OCI-LY1 (cell line): ENCODE measurements around the gene BLACAT1.

Source experiments
- H2AFZ ChIP-seq: fragments of 200-600 bp; sonication (generic), shearing (Covaris generic); 2 replicates; pipeline ENCODE4 v1.6.0; 2014; ENCODE audit warnings: antibody characterized with exemption, mild to moderate bottlenecking, low read length
- H3F3A ChIP-seq: fragments of 200-600 bp; sonication (generic), shearing (Covaris generic); 2 replicates; pipeline ENCODE4 v1.6.0; 2014; ENCODE audit warnings: mild to moderate bottlenecking, antibody characterized with exemption, low read length, moderate library complexity; ENCODE audit not compliant: insufficient read depth
- H3K27ac ChIP-seq: fragments of 200-600 bp; sonication (generic); 2 replicates; pipeline ENCODE4 v1.5.1; 2014; ENCODE audit warnings: low read length, mixed run types, mild to moderate bottlenecking, low read depth; ENCODE audit not compliant: poor library complexity, severe bottlenecking
- H3K27me3 ChIP-seq: fragments of 200-600 bp; sonication (generic); 2 replicates; pipeline ENCODE4 v1.6.0; 2014; ENCODE audit warnings: antibody characterized with exemption, mild to moderate bottlenecking, low read length, moderate library complexity; ENCODE audit not compliant: insufficient read depth
- H3K36me3 ChIP-seq: fragments of 200-600 bp; sonication (generic); 2 replicates; pipeline ENCODE4 v1.6.1; 2014; ENCODE audit warnings: mild to moderate bottlenecking, antibody characterized with exemption, low read length, moderate library complexity, mixed read lengths; ENCODE audit not compliant: insufficient read depth
- H3K4me1 ChIP-seq: fragments of 200-600 bp; sonication (generic); 2 replicates; pipeline ENCODE4 v1.5.1; 2014; ENCODE audit warnings: mild to moderate bottlenecking, low read length, moderate library complexity; ENCODE audit not compliant: insufficient read depth, severe bottlenecking
- H3K4me2 ChIP-seq: fragments of 200-600 bp; sonication (generic), shearing (Covaris generic); 2 replicates; pipeline ENCODE4 v1.6.1; 2014; ENCODE audit warnings: low read length
- H3K4me3 ChIP-seq: fragments of 200-600 bp; sonication (generic); 2 replicates; pipeline ENCODE4 v1.5.1; 2014; ENCODE audit warnings: low read length, low read depth, mild to moderate bottlenecking, mixed read lengths; ENCODE audit not compliant: poor library complexity, severe bottlenecking
- H3K79me2 ChIP-seq: fragments of 200-600 bp; shearing (Covaris generic); 2 replicates; pipeline ENCODE4 v1.6.1; 2016; ENCODE audit warnings: mixed run types, low read length, mixed read lengths; ENCODE audit not compliant: insufficient read depth
- H3K9ac ChIP-seq: fragments of 200-600 bp; sonication (generic), shearing (Covaris generic); 2 replicates; pipeline ENCODE4 v1.6.1; 2014; ENCODE audit warnings: mild to moderate bottlenecking, low read length, mixed read lengths
- H3K9me2 ChIP-seq: fragments of 200-600 bp; sonication (generic), shearing (Covaris generic); 2 replicates; pipeline ENCODE4 v1.6.1; 2014; ENCODE audit warnings: low read depth, mild to moderate bottlenecking, low read length, mixed read lengths
- H3K9me3 ChIP-seq: fragments of 200-600 bp; shearing (Covaris generic); 2 replicates; pipeline ENCODE4 v1.6.1; 2014; ENCODE audit warnings: low read length, mixed read lengths
- H4K20me1 ChIP-seq: fragments of 200-600 bp; sonication (generic), shearing (Covaris generic); 2 replicates; pipeline ENCODE4 v1.6.0; 2016; ENCODE audit warnings: mild to moderate bottlenecking, low read length; ENCODE audit not compliant: insufficient read depth
- EZH2 ChIP-seq: fragments of 200-600 bp; sonication (generic), shearing (Covaris generic); IDR thresholded peaks from 2 replicates; pipeline ENCODE4 v1.8.0; 2017; ENCODE audit warnings: borderline replicate concordance, mixed run types, mild to moderate bottlenecking, antibody characterized with exemption, low read length, moderate library complexity, mixed read lengths
- TF ChIP-seq, protein P1 (sequence below): fragments of 200-600 bp; sonication (generic), shearing (Covaris generic); IDR thresholded peaks from 2 replicates; pipeline ENCODE4 v1.5.1; 2017; ENCODE audit warnings: mild to moderate bottlenecking, antibody characterized with exemption, low read length, moderate library complexity, mixed read lengths

The BLACAT1 gene

DNA sequence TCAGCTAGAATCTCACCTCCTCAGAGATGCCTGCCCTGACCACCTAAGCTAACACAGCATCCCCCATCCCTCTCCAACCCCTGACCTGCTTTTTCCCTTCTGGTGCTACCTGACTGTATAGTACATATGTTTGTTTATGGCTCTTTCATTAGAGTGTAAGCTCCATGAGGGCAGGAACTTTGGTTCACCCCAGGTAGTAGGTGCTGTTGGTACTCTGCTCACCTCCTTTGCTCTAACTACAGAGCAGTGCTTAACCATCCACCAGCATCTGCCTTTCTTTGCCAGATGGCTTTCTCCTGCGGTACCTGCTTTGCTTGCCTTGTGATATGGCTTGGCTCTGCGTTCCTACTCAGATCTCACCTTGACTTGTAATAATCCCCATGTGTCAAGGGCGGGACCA lies 18.7 kb upstream of the BLACAT1 start:
- H3K27me3 ChIP-seq: peaks cover 15% of the 10 kb centered on the region; the same call in 1 of the 2 replicates
- peaks cover 3% of the 10 kb centered on the region; the same call in 1 of the 2 replicates for H3K36me3 ChIP-seq
- no peak overlapping the region for H3K27ac ChIP-seq

DNA sequence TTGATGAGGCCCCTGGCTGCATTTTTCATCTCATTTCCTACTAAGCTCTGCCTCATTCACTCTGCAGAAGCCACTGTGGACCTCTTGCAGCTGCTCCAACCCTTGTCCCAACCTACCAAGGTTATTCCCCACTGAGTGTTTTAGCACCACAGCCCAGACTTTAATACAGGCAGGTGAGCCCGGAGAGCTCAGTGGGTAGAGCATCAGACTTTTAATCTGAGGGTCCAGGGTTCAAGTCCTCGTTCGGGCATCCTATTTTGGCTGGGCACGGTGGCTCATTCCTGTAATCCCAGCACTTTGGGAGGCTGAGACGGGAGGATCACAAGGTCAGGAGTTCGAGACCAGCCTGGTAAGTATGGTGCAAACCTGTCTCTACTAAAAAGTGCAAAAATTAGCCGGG lies 18.1 kb upstream of the BLACAT1 start:
- TF ChIP-seq, protein P1, sequence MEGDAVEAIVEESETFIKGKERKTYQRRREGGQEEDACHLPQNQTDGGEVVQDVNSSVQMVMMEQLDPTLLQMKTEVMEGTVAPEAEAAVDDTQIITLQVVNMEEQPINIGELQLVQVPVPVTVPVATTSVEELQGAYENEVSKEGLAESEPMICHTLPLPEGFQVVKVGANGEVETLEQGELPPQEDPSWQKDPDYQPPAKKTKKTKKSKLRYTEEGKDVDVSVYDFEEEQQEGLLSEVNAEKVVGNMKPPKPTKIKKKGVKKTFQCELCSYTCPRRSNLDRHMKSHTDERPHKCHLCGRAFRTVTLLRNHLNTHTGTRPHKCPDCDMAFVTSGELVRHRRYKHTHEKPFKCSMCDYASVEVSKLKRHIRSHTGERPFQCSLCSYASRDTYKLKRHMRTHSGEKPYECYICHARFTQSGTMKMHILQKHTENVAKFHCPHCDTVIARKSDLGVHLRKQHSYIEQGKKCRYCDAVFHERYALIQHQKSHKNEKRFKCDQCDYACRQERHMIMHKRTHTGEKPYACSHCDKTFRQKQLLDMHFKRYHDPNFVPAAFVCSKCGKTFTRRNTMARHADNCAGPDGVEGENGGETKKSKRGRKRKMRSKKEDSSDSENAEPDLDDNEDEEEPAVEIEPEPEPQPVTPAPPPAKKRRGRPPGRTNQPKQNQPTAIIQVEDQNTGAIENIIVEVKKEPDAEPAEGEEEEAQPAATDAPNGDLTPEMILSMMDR: no peak
- TF ChIP-seq EZH2: no peak

More for the DNA sequence above, 18.7 kb upstream of the BLACAT1 start:
- Histone ChIP-seq H3K4me1 (no peaks in the 10 kb centered on the region), H3K4me3 (no peak overlapping the region), H3K9me3 (peaks cover 13% of the 10 kb centered on the region), H4K20me1 (no peaks in the 10 kb centered on the region), H3K9me2 (no peaks in the 10 kb centered on the region), H3K79me2 (no peaks in the 10 kb centered on the region), H3F3A (no peaks in the 10 kb centered on the region), H3K4me2 (no peak overlapping the region), H3K9ac (no peak overlapping the region), H2AFZ (no peak overlapping the region)
- no peak for TF ChIP-seq EZH2
- TF ChIP-seq, protein P1: no peak

GRCh38 chr1:205473475-205473874 lies 17.6 kb upstream of the BLACAT1 start:
- H3K9me3 ChIP-seq: peaks cover 13% of the 10 kb centered on the region
- no peaks in the 10 kb centered on the region for H3K9me2 ChIP-seq
- H3K4me1 ChIP-seq: no peaks in the 10 kb centered on the region
- no peak overlapping the region for H3K9ac ChIP-seq
- H3K4me2 ChIP-seq: no peak overlapping the region
- no peak overlapping the region for H3K4me3 ChIP-seq
- no peak overlapping the region for H2AFZ ChIP-seq
- H3K79me2 ChIP-seq: no peaks in the 10 kb centered on the region
- H3K27me3 ChIP-seq: peaks cover 15% of the 10 kb centered on the region; the same call in 1 of the 2 replicates
- no peak overlapping the region for H3K27ac ChIP-seq
- H3F3A ChIP-seq: no peaks in the 10 kb centered on the region
- no peaks in the 10 kb centered on the region for H4K20me1 ChIP-seq
- H3K36me3 ChIP-seq: peaks cover 3% of the 10 kb centered on the region; the same call in 1 of the 2 replicates
- TF ChIP-seq, protein P1: no peak
- no peak for TF ChIP-seq EZH2

More for the DNA sequence above, 18.1 kb upstream of the BLACAT1 start:
- no peaks in the 10 kb centered on the region for H3F3A ChIP-seq
- H3K9me2 ChIP-seq: no peaks in the 10 kb centered on the region
- H3K4me1 ChIP-seq: no peaks in the 10 kb centered on the region
- peaks cover 3% of the 10 kb centered on the region; the same call in 1 of the 2 replicates for H3K36me3 ChIP-seq
- H3K4me2 ChIP-seq: no peak overlapping the region
- no peak overlapping the region for H3K27ac ChIP-seq
- H3K9me3 ChIP-seq: peaks cover 13% of the 10 kb centered on the region
- H2AFZ ChIP-seq: no peak overlapping the region
- H3K27me3 ChIP-seq: peaks cover 15% of the 10 kb centered on the region; the same call in 1 of the 2 replicates
- H3K9ac ChIP-seq: no peak overlapping the region
- H4K20me1 ChIP-seq: no peaks in the 10 kb centered on the region
- no peak overlapping the region for H3K4me3 ChIP-seq
- H3K79me2 ChIP-seq: no peaks in the 10 kb centered on the region
